ENCODE data around the gene KLHL28.

KLHL28 gene

GRCh38 chr14:44955528-44955927, 6.2 kb downstream of the KLHL28 start:
- Histone ChIP-seq H3K9ac (ENCODE audit: insufficient read length) (no peak overlapping the region), H3K27ac (no peak overlapping the region), H3K9me3 (ENCODE audit: low read depth, low read length) (no peaks in the 10 kb centered on the region), H3K4me3 (no peak overlapping the region), H3K36me3 (ENCODE audit: insufficient read depth, low read length) (peaks cover 3% of the 10 kb centered on the region; the same call in 1 of the 2 replicates)
- no peak for DNase-seq (ENCODE audit: low read depth, low spot score)
- no peak for TF ChIP-seq POLR2AphosphoS5 (IDR thresholded peaks at IDR 0.05; ENCODE audit: borderline replicate concordance, low read depth, low read length)
- no peak for TF ChIP-seq EZH2 (IDR thresholded peaks at IDR 0.05)
- TF ChIP-seq FOXP2 (optimal IDR thresholded peaks at IDR 0.05; ENCODE audit: control extremely low read depth, extremely low read length, insufficient read depth): no peak

- TF ChIP-seq POLR2AphosphoS5 (IDR thresholded peaks at IDR 0.05; ENCODE audit: borderline replicate concordance, low read depth, low read length): no peak
- TF ChIP-seq FOXP2 (optimal IDR thresholded peaks at IDR 0.05; ENCODE audit: control extremely low read depth, extremely low read length, insufficient read depth): no peak
- TF ChIP-seq EZH2 (IDR thresholded peaks at IDR 0.05): no peak
- H3K4me3 ChIP-seq: no peak overlapping the region
- H3K9me3 ChIP-seq (ENCODE audit: low read depth, low read length): no peaks in the 10 kb centered on the region
- H3K9ac ChIP-seq (ENCODE audit: insufficient read length): no peak overlapping the region
- peaks cover 3% of the 10 kb centered on the region; the same call in 1 of the 2 replicates for H3K36me3 ChIP-seq (ENCODE audit: insufficient read depth, low read length)
- no peak overlapping the region for H3K27ac ChIP-seq
- no peak for DNase-seq (ENCODE audit: low read depth, low spot score)
Measured at GRCh38 chr14:44954750-44955149, 7.0 kb downstream of the KLHL28 start.

GRCh38 chr14:44952391-44953110, 9.2 kb downstream of the KLHL28 start:
- peaks cover 9% of the 10 kb centered on the region for H3K36me3 ChIP-seq (ENCODE audit: insufficient read depth, low read length)
- no peak overlapping the region for H3K4me3 ChIP-seq
- no peak overlapping the region for H3K27ac ChIP-seq
- TF ChIP-seq POLR2AphosphoS5 (IDR thresholded peaks at IDR 0.05; ENCODE audit: borderline replicate concordance, low read depth, low read length): no peak
- no peak for TF ChIP-seq FOXP2 (optimal IDR thresholded peaks at IDR 0.05; ENCODE audit: control extremely low read depth, extremely low read length, insufficient read depth)
- no peak for TF ChIP-seq EZH2 (IDR thresholded peaks at IDR 0.05)
- H3K9me3 ChIP-seq (ENCODE audit: low read depth, low read length): no peaks in the 10 kb centered on the region
- H3K9ac ChIP-seq (ENCODE audit: insufficient read length): no peak overlapping the region
- no peak for DNase-seq (ENCODE audit: low read depth, low spot score)

- no peak for TF ChIP-seq FOXP2 (optimal IDR thresholded peaks at IDR 0.05; ENCODE audit: control extremely low read depth, extremely low read length, insufficient read depth)
- TF ChIP-seq EZH2 (IDR thresholded peaks at IDR 0.05): no peak
- TF ChIP-seq POLR2AphosphoS5 (IDR thresholded peaks at IDR 0.05; ENCODE audit: borderline replicate concordance, low read depth, low read length): no peak
- Histone ChIP-seq H3K36me3 (ENCODE audit: insufficient read depth, low read length) (peaks cover 16% of the 10 kb centered on the region), H3K27ac (no peak overlapping the region), H3K9ac (ENCODE audit: insufficient read length) (no peak overlapping the region), H3K4me3 (no peak overlapping the region), H3K9me3 (ENCODE audit: low read depth, low read length) (no peaks in the 10 kb centered on the region)
- no peak for DNase-seq (ENCODE audit: low read depth, low spot score)
Measured at GRCh38 chr14:44951051-44951450, 10.7 kb downstream of the KLHL28 start.

GRCh38 chr14:44945264-44945663, 16.5 kb downstream of the KLHL28 start:
- Histone ChIP-seq H3K36me3 (ENCODE audit: insufficient read depth, low read length) (peaks cover 56% of the 10 kb centered on the region), H3K4me3 (no peak overlapping the region), H3K9me3 (ENCODE audit: low read depth, low read length) (no peaks in the 10 kb centered on the region), H3K9ac (ENCODE audit: insufficient read length) (no peak overlapping the region), H3K27ac (no peak overlapping the region)
- no peak for TF ChIP-seq FOXP2 (optimal IDR thresholded peaks at IDR 0.05; ENCODE audit: control extremely low read depth, extremely low read length, insufficient read depth)
- TF ChIP-seq POLR2AphosphoS5 (IDR thresholded peaks at IDR 0.05; ENCODE audit: borderline replicate concordance, low read depth, low read length): no peak
- no peak for TF ChIP-seq EZH2 (IDR thresholded peaks at IDR 0.05)
- no peak for DNase-seq (ENCODE audit: low read depth, low spot score)

- Histone ChIP-seq H3K27ac (no peak overlapping the region), H3K36me3 (ENCODE audit: insufficient read depth, low read length) (peaks cover 67% of the 10 kb centered on the region)
Measured at GRCh38 chr14:44944107-44944506, 17.6 kb downstream of the KLHL28 start.

GRCh38 chr14:44942436-44942835, 19.3 kb downstream of the KLHL28 start:
- TF ChIP-seq FOXP2 (optimal IDR thresholded peaks at IDR 0.05; ENCODE audit: control extremely low read depth, extremely low read length, insufficient read depth) (no peak), POLR2AphosphoS5 (IDR thresholded peaks at IDR 0.05; ENCODE audit: borderline replicate concordance, low read depth, low read length) (no peak), EZH2 (IDR thresholded peaks at IDR 0.05) (no peak)
- no peaks in the 10 kb centered on the region for H3K9me3 ChIP-seq (ENCODE audit: low read depth, low read length)
- H3K36me3 ChIP-seq (ENCODE audit: insufficient read depth, low read length): peaks cover 74% of the 10 kb centered on the region
- H3K4me3 ChIP-seq: no peak overlapping the region
- DNase-seq (ENCODE audit: low read depth, low spot score): no peak
- H3K9ac ChIP-seq (ENCODE audit: insufficient read length): no peak overlapping the region
- H3K27ac ChIP-seq: no peak overlapping the region

More at GRCh38 chr14:44944107-44944506, 17.6 kb downstream of the KLHL28 start:
- no peak for DNase-seq (ENCODE audit: low read depth, low spot score)
- TF ChIP-seq FOXP2 (optimal IDR thresholded peaks at IDR 0.05; ENCODE audit: control extremely low read depth, extremely low read length, insufficient read depth): no peak
- TF ChIP-seq POLR2AphosphoS5 (IDR thresholded peaks at IDR 0.05; ENCODE audit: borderline replicate concordance, low read depth, low read length): no peak
- TF ChIP-seq EZH2 (IDR thresholded peaks at IDR 0.05): no peak
- Histone ChIP-seq H3K9me3 (ENCODE audit: low read depth, low read length) (no peaks in the 10 kb centered on the region), H3K4me3 (no peak overlapping the region), H3K9ac (ENCODE audit: insufficient read length) (no peak overlapping the region)

GRCh38 chr14:44941591-44941990, 20.2 kb downstream of the KLHL28 start:
- Histone ChIP-seq H3K9ac (ENCODE audit: insufficient read length) (no peak overlapping the region), H3K27ac (no peak overlapping the region), H3K4me3 (no peak overlapping the region), H3K36me3 (ENCODE audit: insufficient read depth, low read length) (peaks cover 69% of the 10 kb centered on the region), H3K9me3 (ENCODE audit: low read depth, low read length) (no peaks in the 10 kb centered on the region)
- DNase-seq (ENCODE audit: low read depth, low spot score): no peak
- no peak for TF ChIP-seq POLR2AphosphoS5 (IDR thresholded peaks at IDR 0.05; ENCODE audit: borderline replicate concordance, low read depth, low read length)
- no peak for TF ChIP-seq FOXP2 (optimal IDR thresholded peaks at IDR 0.05; ENCODE audit: control extremely low read depth, extremely low read length, insufficient read depth)
- no peak for TF ChIP-seq EZH2 (IDR thresholded peaks at IDR 0.05)

Measured in SK-N-MC (cell line).